ENCODE data around the gene PCTP. TPM values are rescaled to one million over a fixed set of nuclear protein-coding genes. Genes with fewer than 3 reads are reported as not detected.

The PCTP gene
- total RNA-seq, 2 experiments from 2014 or later = 6.9 to 7.2 TPM

DNA sequence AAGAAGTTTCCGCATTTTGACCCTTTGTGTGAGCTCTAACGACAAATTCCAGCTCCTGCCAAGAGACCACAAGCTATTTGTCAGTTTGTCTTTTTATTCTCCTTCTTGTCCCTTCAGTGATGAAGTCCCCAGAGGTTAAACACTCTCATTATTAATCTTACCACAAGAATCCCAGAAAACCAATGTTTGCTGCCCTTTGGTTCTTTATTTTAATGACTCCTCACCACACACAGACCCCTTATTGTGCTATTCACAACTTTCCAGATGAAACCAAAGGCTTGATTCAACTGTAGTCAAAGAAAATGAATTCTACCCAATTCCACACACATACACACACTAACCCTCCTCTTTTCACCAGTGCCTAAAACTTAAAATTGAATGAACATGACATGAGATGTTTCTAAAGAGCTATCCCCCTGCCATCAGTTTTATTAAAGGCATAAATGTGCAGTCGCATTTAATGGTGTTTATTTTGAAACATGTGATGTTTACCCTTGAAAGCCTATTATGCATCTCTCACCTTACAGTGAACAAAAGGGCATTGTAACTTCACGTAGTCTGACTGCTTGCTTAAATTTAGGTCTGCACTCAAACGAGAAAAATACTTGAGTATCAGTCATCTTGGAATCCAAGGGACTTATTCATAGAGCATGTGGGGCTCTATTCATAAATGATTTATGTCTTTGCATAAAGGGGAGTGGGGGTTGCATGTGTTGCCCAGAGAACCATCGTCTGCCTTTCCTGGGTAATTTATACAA, 44.1 kb downstream of the PCTP start:
- Mint-ChIP-seq H3K4me3 (no peak overlapping the region), H3K36me3 (ENCODE audit: low read depth) (no peaks in the 10 kb centered on the region), H3K27ac (no peak overlapping the region), H3K4me1 (no peaks in the 10 kb centered on the region), H3K9me3 (no peaks in the 10 kb centered on the region), H3K27me3 (peaks cover 10% of the 10 kb centered on the region)
- ChIA-PET CTCF (no interaction called here), POLR2A (no interaction called here)
- no peak for DNase-seq

DNA sequence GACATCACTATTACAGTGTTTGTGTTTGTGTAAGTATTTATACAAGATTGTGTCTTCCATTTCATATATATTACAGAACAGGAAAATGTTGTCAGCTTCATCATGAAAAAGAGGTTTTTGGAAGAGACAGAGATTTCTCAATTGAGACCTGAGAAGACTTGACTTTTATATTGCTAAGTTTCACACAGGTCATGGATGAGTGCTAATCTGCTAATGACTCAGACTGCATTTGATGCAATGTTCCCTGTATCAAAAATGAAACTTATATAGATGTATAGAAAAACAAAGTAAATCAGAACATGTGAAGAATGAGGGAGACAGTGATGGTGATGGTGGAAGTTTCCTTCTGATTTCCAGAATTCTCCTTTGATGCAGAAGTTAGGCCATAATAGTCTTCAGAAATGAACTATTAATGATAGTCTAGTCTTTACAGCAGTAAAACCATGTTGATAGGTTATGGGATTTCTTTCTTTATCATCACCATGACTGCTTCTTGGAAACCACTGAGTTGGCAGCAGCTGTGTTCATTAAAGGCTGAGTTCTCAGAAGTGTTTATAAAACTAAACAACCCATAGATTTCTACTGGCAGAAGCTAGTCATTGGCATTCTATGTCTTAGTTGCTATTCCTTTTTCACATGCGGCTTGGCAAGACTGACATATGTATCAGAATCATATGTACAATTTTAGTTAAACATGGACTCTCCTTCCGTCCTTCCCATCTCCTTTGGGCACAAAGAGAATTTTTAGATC, 56.1 kb downstream of the PCTP start:
- no peak for DNase-seq
- H3K4me3 Mint-ChIP-seq = no peak overlapping the region

DNA sequence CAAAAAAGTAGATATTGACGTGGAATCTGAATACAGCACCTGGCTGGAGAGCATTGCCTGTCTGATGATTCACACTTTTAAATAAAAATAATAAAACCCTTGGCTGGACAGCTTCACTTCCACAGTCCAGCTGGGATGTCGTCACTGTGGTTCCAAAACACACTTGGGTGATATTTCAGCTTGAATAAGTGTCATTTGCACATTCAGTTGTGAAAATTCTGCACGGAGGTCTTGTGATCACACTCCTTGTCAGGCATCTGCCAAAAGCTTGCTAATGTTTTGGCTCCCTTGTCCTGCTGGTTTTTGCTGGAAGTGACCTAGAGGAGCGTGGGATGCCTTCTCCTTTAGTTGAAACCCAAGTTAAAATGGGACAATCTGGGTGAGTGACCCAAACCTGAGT, 60.7 kb downstream of the PCTP start:
- peaks cover 2% of the 10 kb centered on the region for H3K9me3 Mint-ChIP-seq
- POLR2A ChIA-PET = no interaction called here
- CTCF ChIA-PET = no interaction called here
- no peak for DNase-seq
- no peak overlapping the region for H3K4me3 Mint-ChIP-seq
- H3K4me1 Mint-ChIP-seq = peaks cover 8% of the 10 kb centered on the region
- peaks cover 3% of the 10 kb centered on the region for H3K27me3 Mint-ChIP-seq
- no peaks in the 10 kb centered on the region for H3K36me3 Mint-ChIP-seq (ENCODE audit: low read depth)
- no peak overlapping the region for H3K27ac Mint-ChIP-seq

More for the DNA sequence above, 56.1 kb downstream of the PCTP start:
- Mint-ChIP-seq H3K9me3 (peaks cover 2% of the 10 kb centered on the region), H3K27ac (no peak overlapping the region), H3K27me3 (peaks cover 3% of the 10 kb centered on the region), H3K4me1 (peaks cover 14% of the 10 kb centered on the region), H3K36me3 (ENCODE audit: low read depth) (no peaks in the 10 kb centered on the region)
- CTCF ChIA-PET = no interaction called here
- POLR2A ChIA-PET = no interaction called here

DNA sequence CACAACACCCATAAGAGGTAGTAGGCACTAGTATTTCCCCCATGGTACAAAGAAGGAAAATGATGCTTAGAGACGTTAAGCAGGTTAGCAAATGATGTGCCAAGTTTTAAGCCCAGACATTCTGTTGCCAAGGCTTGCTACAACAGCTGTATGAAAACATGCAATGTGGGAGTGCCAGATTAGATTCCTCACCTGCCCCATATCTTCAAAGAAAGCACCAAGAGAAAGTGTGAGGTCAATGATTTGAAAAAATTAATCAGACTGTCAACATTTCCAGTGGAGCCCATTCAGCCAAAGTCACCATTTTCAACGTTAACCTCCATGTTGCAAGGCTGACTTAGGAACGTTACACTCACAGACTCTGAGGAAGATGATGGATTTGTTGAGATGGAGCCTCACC, 61.5 kb downstream of the PCTP start:
- CTCF ChIA-PET = no interaction called here
- POLR2A ChIA-PET = no interaction called here
- peaks cover 3% of the 10 kb centered on the region for H3K9me3 Mint-ChIP-seq
- H3K4me3 Mint-ChIP-seq = no peak overlapping the region
- no peak for DNase-seq
- H3K4me1 Mint-ChIP-seq = peaks cover 2% of the 10 kb centered on the region
- no peaks in the 10 kb centered on the region for H3K36me3 Mint-ChIP-seq (ENCODE audit: low read depth)
- peaks cover 7% of the 10 kb centered on the region for H3K27me3 Mint-ChIP-seq
- no peak overlapping the region for H3K27ac Mint-ChIP-seq

DNA sequence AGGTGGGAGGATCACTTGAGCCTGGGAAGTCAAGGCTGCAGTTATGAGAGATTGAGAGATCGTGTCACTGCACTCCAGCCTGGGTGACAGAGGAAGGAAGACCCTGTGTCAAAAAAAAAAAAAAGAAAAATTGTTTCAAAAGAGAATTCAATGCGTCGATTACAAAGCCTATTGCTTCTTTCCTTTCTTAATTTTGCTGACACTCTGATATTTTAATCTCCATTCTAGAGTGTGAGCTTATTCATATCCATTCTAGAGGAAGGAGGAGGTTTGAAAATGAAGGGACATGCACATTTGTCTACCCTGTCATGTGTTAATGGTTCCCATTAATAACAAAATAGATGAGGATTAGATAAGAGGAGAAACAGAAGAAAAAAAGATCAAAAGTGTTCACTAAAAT, 63.1 kb downstream of the PCTP start:
- ChIA-PET POLR2A (no interaction called here), CTCF (no interaction called here)
- no peak for DNase-seq
- Mint-ChIP-seq H3K4me1 (no peaks in the 10 kb centered on the region), H3K36me3 (ENCODE audit: low read depth) (no peaks in the 10 kb centered on the region), H3K9me3 (peaks cover 5% of the 10 kb centered on the region), H3K27ac (no peak overlapping the region), H3K27me3 (peaks cover 11% of the 10 kb centered on the region), H3K4me3 (no peak overlapping the region)

DNA sequence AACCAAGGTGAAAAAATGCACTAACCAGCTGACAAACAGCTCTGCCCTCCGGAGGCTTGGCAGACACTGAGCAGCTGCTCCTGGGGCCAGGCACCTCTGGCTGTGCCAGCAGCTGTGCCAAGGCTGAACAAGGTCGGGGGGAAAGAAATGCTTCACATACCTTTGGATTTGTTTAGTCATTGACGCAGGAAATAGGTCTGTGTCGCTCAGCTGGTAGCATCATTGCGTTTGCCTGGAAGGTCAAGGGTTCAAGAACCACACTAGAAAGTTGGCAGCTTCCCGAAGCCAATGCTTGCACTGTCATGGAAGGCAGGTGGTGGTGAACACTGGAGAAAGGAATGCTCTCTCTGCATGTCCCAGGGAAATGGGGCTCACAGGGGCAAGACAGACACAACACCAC, 63.5 kb downstream of the PCTP start:
- ChIA-PET POLR2A (no interaction called here), CTCF (no interaction called here)
- no peak overlapping the region for H3K4me3 Mint-ChIP-seq
- no peak overlapping the region for H3K27ac Mint-ChIP-seq
- H3K27me3 Mint-ChIP-seq = peaks cover 11% of the 10 kb centered on the region
- no peaks in the 10 kb centered on the region for H3K36me3 Mint-ChIP-seq (ENCODE audit: low read depth)
- no peaks in the 10 kb centered on the region for H3K4me1 Mint-ChIP-seq
- DNase-seq = no peak
- H3K9me3 Mint-ChIP-seq = peaks cover 5% of the 10 kb centered on the region

DNA sequence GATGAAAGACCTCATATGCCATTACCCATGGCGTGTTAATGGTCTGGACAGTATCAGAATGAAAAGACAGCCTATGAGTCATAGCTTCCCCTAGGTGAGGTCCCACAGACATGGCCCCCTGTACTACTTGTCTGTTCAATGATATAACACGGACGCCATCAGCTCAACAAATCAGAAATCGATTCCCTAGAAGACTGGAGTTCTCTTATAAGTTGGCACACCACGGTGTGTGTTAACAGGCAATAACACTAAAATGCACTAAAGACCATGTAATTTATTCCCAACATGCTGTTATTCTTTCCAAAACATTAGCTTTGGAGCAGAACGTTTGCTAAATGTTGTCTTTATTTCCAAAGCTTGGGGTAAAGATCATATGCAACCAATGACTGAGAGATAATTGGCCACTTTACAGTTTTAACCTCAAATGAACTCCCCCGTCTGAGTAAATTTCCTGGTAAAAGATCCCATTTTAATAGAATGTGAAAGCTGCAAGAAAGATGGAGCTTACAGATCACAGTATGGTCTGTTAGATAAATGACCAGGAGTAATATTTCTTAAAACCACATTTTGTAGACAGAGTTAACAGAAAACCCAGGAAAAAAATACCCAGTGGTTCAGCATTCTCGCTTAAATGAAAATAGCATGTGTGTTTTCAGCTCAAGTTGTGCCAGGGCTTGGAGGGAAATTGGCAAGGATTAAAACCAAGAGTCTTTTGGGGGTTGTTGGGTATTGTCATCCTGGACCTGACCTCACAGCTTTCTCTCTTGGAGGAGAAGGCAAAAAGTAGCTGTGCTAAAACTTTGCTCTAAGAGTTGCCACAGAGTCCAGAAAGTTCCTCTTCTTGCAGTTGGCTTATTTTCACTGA, 65.9 kb downstream of the PCTP start:
- no peak overlapping the region for H3K27ac Mint-ChIP-seq
- H3K36me3 Mint-ChIP-seq (ENCODE audit: low read depth) = no peaks in the 10 kb centered on the region
- DNase-seq = no peak
- POLR2A ChIA-PET = no interaction called here
- peaks cover 5% of the 10 kb centered on the region for H3K9me3 Mint-ChIP-seq
- H3K4me1 Mint-ChIP-seq = no peaks in the 10 kb centered on the region
- CTCF ChIA-PET = no interaction called here
- H3K4me3 Mint-ChIP-seq = no peak overlapping the region
- H3K27me3 Mint-ChIP-seq = peaks cover 11% of the 10 kb centered on the region

DNA sequence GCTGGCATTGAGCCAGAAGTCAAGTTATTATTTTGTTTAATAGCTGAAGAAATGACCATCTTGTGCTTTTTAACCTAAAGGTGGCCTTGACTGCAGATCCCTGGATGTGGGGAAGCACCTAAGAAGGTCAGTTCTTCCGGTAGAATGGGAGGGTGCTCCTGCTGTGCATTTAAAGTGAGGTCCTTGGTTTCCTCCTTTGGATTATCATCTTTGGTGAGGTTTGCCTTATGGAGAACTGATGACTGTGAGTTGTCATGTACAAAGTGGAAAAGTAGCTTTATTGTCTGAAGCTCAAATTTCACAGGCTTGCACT, 66.5 kb downstream of the PCTP start:
- Mint-ChIP-seq H3K4me3 (no peak overlapping the region), H3K27ac (no peak overlapping the region), H3K9me3 (peaks cover 5% of the 10 kb centered on the region), H3K4me1 (no peaks in the 10 kb centered on the region), H3K27me3 (peaks cover 12% of the 10 kb centered on the region), H3K36me3 (ENCODE audit: low read depth) (no peaks in the 10 kb centered on the region)
- ChIA-PET CTCF (no interaction called here), POLR2A (no interaction called here)
- DNase-seq = no peak

DNA sequence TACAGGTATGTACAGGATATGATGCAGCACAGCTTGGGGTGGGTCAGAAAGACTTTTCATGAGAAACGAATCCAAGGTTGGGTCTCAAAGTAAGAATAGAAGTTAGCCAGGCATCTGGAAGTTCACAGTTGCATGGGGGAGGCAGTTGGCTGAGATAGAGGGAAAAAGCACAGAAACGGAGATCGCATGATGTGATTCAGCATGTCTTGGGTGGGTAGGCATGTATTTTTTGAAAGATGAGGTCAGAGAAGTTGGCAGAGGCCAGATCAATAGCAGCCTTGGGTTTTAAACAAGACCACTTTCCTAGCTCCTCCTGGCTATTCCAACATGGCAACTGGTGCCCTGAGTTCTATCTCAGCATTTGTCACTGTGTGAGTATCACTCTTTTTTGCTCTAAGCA, 67.2 kb downstream of the PCTP start:
- Mint-ChIP-seq H3K27me3 (peaks cover 11% of the 10 kb centered on the region), H3K36me3 (ENCODE audit: low read depth) (no peaks in the 10 kb centered on the region), H3K4me3 (no peak overlapping the region), H3K9me3 (peaks cover 5% of the 10 kb centered on the region), H3K4me1 (no peaks in the 10 kb centered on the region), H3K27ac (no peak overlapping the region)
- DNase-seq = no peak
- ChIA-PET CTCF (no interaction called here), POLR2A (no interaction called here)

DNA sequence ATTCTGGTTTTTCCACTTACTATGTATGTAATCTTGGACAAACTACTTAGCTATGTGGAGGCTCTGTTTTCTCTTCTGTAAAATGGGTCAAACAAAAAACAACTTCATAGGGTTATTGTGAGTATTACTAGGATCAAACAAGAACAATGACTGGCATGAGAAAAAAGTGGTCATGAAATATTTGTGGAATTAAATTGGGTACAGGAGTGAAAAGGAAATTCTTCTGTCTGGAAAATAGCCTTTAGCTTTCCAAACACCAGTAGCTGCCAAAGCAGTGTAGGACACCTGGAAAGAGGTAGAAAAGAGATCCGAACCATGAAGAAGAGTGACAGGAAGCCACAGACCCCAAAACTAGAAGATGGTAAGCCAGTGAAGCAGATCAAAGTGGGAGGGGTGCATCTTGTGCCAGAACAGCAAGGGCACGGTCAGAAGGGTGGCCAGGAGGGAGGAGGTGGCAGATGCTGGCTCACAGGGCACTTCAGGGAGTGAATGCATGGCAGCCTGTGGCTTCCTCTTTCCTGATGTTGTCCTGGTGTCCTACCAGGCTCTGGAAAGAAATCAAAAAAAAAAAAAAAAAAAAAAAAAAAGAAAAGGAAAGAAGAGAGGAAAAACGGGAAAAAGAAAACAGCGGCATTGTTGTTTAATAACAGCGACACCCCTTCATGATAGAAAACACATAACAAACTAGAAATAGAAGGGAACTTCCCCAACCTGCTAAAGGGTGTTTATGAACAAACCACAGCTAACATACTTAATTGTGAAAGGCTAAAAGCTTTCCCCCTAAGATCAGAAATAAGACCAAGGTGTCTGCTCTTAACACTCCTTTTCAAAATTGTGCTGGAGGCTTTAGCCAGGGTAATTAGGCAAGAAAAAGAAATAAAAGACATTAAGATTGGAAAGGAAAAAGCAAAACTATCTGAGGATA, 67.9 kb downstream of the PCTP start:
- no peak for DNase-seq
- Mint-ChIP-seq H3K27ac (no peak overlapping the region), H3K27me3 (peaks cover 11% of the 10 kb centered on the region), H3K4me3 (no peak overlapping the region), H3K36me3 (ENCODE audit: low read depth) (no peaks in the 10 kb centered on the region), H3K4me1 (no peaks in the 10 kb centered on the region), H3K9me3 (peaks cover 5% of the 10 kb centered on the region)
- CTCF ChIA-PET = no interaction called here
- POLR2A ChIA-PET = no interaction called here

DNA sequence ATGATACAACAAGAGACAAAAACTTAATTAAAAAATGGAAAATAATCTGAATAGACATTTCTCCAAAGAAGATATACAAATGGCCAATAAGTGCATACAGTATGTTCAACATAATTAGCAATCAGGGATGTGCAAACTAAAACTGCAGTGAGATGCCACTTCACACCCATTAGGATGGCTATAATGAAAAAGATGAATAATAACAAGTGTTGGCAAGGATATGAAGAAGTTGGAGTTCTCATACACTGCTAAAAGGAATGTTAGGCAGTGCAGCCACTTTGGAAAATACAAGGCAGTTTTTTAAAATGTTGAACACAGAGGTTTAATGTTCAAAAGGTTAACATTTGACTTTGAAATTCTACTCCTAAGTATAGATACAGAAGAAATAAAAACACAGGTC, 69.8 kb downstream of the PCTP start:
- DNase-seq = no peak
- ChIA-PET POLR2A (no interaction called here), CTCF (no interaction called here)
- Mint-ChIP-seq H3K36me3 (ENCODE audit: low read depth) (no peaks in the 10 kb centered on the region), H3K9me3 (peaks cover 5% of the 10 kb centered on the region), H3K27me3 (peaks cover 11% of the 10 kb centered on the region), H3K4me1 (no peaks in the 10 kb centered on the region), H3K4me3 (no peak overlapping the region), H3K27ac (no peak overlapping the region)

DNA sequence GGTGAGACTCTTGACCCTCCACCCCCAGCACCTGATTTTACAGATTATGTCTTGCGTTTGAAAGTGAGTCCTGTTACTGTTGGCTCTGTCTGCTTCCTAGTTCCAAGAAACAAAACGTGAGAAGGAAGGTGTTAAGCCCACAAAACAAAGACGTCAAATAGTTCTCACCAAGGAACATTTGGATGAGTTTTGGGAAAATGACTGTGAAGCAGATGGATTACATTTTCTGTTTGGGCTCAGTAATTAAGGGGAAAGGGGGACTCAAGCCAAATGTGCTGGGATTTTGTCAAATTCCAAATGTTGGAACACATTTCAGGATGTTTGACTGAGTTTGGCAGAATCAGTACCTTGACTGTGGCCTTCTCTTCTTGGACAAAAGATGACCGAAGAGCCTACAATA, 71.2 kb downstream of the PCTP start:
- CTCF ChIA-PET = interaction anchor here (0.6 kb wide), 1 partner anchor 383 kb away, joined by 3 read pairs; no protein-coding TSS in a partner anchor
- POLR2A ChIA-PET = no interaction called here
- DNase-seq = no peak
- H3K4me3 Mint-ChIP-seq = no peak overlapping the region
- peaks cover 8% of the 10 kb centered on the region for H3K27me3 Mint-ChIP-seq
- no peaks in the 10 kb centered on the region for H3K4me1 Mint-ChIP-seq
- no peaks in the 10 kb centered on the region for H3K36me3 Mint-ChIP-seq (ENCODE audit: low read depth)
- H3K27ac Mint-ChIP-seq = no peak overlapping the region
- peaks cover 2% of the 10 kb centered on the region for H3K9me3 Mint-ChIP-seq

DNA sequence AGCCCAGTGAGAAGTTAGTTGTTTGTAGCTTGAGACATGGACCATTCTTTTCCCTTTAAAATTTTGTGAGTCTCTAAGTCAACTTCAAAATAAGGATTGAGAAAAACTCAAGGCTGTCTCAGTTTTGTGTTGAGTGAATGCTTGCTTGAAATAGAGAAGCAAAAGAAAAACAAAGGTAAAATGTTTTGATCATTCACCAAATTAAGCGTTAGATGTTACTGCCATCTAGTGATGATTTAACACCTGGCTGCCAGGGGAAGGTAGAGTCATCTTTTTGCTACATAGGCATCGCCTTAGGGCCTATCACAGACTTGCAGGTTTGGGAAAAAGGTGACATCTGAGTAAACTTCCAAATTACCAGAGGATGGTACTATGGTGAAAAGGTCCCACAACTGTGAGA, 74.4 kb downstream of the PCTP start:
- no peak for DNase-seq
- H3K4me1 Mint-ChIP-seq = no peaks in the 10 kb centered on the region
- H3K36me3 Mint-ChIP-seq (ENCODE audit: low read depth) = no peaks in the 10 kb centered on the region
- H3K27me3 Mint-ChIP-seq = peaks cover 4% of the 10 kb centered on the region
- no peak overlapping the region for H3K4me3 Mint-ChIP-seq
- CTCF ChIA-PET = interaction anchor here (1.4 kb wide), 1 partner anchor 188 kb away, joined by 3 read pairs; no protein-coding TSS in a partner anchor
- POLR2A ChIA-PET = no interaction called here
- H3K9me3 Mint-ChIP-seq = no peaks in the 10 kb centered on the region
- no peak overlapping the region for H3K27ac Mint-ChIP-seq
